HG02588 (cell line): ENCODE measurements around the gene MKS1.

ENCODE experiments used
- ATAC-seq: cut with Tn5 transposase; IDR thresholded peaks from one replicate; pipeline ENCODE4 v1.9.1; 2021; ENCODE audit warnings: mild to moderate bottlenecking, moderate library complexity; ENCODE audit not compliant: unreplicated experiment

The MKS1 gene

GRCh38 chr17:58219007-58219788 lies at the start of gene MKS1:
Gene MKS1 (minus strand): TSS chr17:58219255. CDS start chr17:58219230, 25 bp downstream.
- peak; percentile 97 for ATAC-seq

DNA sequence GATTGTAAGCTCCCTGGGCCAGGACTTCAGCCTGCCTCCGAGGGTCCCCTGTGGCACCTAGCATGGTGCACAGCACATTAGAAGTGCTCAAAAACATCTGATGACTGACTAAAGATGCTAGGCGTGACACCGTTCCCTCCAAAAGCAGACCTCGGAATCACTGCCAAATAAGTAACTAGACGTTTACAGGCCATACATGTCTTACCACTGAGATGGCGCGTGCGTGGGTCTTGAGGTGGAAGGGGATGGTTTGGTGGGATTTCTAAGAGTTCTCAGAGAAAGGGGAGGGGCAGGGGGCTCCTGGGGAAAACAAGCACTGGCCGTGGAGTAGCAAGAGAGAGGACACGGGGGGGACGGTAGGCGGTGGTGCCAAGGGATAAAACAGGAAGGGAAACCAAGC lies 49.3 kb upstream of the MKS1 start:
- no peak for ATAC-seq

DNA sequence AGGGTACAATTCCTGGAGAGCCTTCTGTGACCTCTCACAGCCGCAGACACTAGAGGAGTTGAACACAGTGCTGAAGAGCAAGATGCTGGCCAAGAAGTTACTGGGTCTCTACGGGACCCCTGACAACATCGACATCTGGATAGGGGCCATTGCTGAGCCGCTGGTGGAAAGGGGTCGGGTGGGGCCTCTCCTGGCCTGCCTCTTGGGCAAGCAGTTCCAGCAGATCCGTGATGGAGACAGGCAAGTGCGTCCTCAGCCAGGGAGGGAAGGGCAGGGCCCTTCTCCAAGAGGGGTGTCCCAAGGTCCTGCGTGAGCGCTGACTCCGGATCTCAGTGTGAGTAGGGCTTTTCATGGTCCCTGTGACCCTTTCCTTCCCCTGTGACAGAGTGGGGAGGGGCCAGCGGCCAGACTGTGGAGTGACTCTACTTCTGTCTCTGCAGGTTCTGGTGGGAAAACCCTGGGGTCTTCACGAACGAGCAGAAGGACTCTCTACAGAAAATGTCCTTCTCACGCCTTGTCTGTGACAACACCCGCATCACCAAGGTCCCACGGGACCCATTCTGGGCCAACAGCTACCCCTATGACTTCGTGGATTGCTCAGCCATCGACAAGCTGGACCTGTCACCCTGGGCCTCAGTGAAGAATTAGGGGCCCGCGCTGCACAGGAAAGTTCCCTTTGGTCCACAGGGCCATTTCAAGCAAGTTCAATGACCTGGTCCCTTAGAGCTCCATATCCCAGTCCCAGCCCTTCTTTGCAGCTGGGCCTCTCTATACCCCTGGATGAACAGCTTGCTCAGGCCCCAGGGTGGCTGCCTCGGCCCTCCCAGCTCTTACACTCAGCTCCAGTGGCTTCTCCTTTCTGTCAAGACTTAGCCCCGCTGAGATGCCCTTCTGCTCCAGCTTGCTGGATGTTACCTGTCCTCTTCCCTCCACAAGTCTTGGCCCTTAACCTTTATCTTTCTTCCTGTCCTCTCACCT lies 48.6 kb upstream of the MKS1 start:
- ATAC-seq, result no peak

DNA sequence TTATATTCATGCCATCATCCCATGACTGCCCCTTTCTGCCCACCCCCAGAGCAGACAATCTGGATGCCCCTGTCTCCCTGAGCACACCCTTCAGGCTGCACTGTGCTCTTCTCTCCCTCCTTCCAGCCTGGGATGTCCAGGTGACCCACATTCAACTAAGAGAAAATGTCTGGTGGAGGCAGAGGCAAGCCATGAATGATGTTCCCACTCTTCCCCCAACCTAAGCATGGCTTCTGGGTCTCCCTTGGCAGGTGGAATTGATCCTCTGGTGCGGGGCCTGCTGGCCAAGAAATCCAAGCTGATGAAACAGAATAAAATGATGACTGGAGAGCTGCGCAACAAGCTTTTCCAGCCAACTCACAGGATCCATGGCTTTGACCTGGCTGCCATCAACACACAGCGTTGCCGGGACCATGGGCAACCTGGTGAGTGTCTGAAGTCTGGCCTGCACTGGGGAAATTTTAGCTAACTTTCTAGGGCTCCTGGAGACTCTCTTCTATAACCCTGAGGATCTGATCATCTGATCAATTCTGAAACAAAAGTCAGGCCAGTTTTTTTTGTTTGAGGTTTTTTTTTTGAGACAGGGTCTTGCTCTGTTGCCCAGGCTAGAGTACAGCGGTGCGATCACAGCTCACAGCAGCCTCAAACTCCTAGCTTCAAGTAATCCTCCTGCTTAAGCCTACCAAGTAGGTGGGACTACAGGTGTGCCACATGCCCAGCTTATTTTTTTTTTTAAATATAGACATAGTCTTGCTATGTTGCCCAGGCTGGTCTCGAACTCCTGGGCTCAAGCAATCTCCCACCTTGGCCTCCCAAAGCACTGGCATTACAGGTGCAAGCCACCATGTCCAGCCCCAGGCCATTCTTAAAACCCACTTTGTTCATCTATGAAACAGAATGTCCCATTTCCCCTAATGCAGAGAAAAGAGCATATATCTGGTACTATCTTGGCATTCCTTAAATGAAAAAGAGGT lies 47.1 kb upstream of the MKS1 start:
- no peak for ATAC-seq

GRCh38 chr17:58265271-58265670 lies 46.2 kb upstream of the MKS1 start:
- no peak for ATAC-seq

DNA sequence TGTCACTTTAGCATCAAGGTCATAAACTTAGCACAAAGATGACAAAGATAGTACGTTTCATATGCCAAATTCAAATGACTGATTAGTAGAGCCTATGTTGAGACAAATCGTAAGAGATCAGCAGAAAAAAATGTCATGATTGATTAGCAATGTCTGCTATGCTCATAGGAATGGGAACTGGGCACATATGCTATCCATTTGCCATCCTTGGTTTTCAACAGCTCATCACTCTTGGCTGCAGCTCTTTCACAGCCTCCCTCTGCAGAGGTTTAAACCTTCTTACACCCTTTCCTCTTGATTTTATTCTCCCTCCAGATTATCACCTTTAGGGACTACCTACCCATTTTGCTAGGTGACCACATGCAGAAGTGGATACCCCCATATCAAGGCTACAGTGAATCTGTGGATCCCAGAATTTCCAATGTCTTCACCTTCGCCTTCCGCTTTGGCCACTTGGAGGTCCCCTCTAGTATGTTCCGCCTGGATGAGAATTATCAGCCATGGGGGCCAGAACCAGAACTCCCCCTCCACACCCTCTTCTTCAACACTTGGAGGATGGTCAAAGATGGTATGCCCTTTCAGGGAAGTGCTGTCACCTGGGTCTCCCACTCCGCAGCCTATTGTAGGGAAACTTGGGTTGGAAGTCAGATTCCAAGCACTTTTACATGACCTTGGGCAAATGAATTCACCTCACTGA lies 45.5 kb upstream of the MKS1 start:
- no peak for ATAC-seq

- no peak for ATAC-seq
Measured at GRCh38 chr17:58263773-58264172, 44.7 kb upstream of the MKS1 start.

GRCh38 chr17:58262149-58262548 lies 43.1 kb upstream of the MKS1 start:
- no peak for ATAC-seq

GRCh38 chr17:58254803-58255202 lies 35.7 kb upstream of the MKS1 start:
- no peak for ATAC-seq

DNA sequence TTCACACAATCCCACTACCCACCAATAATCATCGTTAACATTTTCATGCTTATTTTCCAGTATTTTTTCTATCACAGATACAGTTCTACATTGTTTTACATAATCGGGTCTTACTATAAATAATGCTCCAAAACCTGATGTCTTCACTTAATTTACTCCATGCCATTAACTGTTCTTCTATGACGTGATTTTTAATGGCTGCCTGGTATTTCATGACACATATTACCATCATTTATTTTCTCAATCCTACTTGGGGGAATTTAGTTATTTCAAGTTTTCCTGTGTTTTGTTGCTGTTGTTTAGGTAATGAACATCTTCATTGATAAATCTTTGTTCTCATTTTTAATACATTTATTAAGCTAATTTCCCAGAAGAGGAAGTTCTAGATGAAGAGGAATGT lies 34.0 kb upstream of the MKS1 start:
- ATAC-seq, result no peak

DNA sequence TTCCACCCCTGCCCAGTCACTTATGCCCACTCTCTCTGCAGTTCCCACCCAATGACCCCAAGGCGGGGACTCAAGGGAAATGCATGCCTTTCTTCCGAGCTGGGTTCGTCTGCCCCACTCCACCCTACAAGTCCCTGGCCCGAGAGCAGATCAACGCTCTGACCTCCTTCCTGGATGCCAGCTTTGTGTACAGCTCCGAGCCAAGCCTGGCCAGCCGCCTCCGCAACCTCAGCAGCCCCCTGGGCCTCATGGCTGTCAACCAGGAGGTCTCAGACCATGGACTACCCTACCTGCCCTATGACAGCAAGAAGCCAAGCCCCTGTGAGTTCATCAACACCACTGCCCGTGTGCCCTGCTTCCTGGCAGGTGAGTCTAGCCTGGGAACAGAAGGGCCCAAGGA lies 33.1 kb upstream of the MKS1 start:
- no peak for ATAC-seq

DNA sequence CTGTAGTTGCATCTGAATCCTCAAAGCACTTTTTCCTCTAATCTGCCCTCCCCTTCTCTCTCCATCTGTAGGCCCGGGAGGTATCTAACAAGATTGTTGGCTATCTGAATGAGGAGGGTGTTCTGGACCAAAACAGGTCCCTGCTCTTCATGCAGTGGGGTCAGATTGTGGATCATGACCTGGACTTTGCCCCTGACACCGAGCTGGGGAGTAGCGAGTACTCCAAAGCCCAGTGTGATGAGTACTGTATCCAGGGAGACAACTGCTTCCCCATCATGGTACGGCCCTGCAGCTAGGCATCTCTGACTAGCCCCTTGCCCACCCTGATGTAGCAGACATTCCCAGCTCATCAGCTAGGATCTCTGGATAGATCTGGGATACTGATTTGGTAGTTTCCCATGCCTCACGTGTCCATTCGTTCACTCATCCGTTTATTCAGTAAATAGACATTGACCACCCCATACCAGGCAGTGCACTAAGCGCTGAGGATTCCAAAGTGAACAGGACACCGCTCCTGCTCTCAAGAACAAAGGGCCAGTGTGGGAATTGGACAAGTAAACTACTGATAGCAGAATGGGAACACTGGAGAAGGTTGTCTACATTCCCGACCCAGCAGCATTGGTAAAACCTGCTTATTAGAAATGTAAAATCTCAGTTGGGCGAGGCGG lies 31.4 kb upstream of the MKS1 start:
- no peak for ATAC-seq

- peak; percentile 55 for ATAC-seq
Measured at GRCh38 chr17:58249270-58250133, 30.4 kb upstream of the MKS1 start.

GRCh38 chr17:58248955-58249269 lies 29.9 kb upstream of the MKS1 start:
- ATAC-seq, result no peak

GRCh38 chr17:58247511-58248363 lies 28.7 kb upstream of the MKS1 start:
- no peak for ATAC-seq

- ATAC-seq, result no peak
Measured at GRCh38 chr17:58246781-58247180, 27.7 kb upstream of the MKS1 start.

GRCh38 chr17:58246104-58246740 lies 27.2 kb upstream of the MKS1 start:
- no peak for ATAC-seq
